ENCODE data around the gene RIT2.

RIT2 gene

DNA sequence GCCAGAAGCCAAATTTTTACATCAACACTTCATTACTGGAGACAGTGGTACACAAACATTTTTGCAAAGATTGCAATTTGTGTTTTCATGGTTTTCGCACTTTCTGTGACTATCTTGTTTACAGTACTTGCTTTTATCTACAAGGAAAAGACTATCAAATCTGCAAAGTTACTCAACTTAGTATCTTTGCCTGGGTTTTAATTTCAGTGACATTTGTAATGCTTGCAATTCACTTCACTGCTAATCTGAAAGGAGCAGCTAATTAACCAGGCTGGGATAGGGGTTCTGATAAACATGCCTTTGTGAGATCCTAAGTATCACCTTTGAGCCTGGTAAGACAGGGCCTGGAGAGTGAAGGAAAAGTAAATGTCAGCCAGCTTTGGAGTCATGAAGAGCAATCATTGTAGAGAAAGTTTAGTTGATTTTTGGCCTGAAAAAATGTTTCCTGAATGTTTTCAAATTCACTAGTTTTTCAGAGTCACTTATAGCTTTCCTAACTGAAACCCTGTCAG lies 194.2 kb downstream of the RIT2 start:
- no peak for DNase-seq

DNA sequence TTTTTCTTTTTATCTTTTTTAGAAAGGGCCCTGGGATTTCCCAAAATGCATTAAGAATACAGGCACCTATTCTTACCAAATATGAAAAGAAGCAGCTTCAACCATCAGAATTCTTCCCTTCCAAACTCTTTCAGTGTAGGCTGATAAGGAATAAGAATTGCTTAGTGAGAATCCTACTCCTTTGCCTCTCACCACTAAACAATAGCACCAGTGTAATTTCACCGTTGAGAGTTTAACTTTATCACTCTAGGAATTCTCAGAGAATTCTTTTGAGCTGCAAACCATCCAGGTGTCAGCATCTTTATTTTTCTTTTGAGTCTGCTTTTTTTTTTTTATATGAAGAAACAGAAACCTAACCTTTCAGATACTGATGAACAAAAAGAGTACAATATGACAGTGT lies 194.9 kb downstream of the RIT2 start:
- DNase-seq = no peak

DNA sequence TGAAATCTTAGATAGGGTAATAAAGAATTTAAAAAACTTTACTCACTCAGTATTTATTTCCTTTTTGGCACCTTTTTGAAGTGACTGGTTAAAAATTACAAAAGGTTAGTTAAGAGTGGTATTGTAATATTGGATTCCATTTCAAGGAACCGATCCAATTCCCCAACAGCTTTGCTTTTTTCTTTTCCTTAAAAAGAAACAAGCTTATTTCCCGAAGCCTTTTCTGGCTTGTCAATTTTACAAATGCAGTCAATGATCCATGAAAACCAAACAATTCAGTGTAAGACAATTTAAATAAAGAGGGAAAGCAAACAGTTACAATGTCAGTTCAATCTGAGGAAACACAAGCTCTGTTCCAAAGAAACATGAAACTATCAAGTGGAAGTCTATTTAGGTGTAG lies 200.2 kb downstream of the RIT2 start:
- no peak for DNase-seq

DNA sequence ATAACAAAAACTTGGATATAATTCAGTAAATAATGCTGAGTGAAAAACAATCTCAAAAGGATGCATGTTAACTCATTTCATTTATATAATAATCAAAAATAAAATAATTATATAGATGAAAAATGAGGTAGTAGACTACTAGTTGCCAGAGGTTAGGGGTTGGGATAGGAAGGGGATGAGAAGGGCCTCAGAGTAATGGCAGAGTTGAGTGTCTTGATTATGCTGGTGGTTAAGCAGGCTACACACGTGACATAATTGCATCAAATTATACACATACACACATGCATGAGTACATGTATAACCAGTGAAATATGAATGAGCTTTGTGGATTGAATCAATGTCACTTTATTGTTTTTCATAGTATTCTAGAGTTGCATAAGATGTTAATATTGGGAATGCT lies 201.0 kb downstream of the RIT2 start:
- DNase-seq = no peak

DNA sequence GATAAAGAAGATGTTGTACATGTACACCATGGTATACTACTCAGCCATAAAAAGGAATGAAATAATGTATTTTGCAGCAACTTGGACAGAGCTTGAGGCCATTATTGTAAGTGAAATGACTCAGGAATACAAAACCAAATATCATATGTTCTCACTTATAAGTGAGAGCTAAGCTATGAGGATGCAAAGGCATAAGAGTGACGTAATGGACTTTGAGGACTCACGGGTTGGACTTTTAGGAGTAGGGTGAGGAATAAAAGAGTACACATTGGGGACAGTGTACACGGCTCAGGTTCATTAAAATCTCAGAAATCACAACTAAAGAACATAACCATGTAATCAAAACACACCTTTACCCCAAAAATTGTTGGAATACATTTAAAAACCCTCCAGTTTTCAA lies 206.4 kb downstream of the RIT2 start:
- DNase-seq = no peak

DNA sequence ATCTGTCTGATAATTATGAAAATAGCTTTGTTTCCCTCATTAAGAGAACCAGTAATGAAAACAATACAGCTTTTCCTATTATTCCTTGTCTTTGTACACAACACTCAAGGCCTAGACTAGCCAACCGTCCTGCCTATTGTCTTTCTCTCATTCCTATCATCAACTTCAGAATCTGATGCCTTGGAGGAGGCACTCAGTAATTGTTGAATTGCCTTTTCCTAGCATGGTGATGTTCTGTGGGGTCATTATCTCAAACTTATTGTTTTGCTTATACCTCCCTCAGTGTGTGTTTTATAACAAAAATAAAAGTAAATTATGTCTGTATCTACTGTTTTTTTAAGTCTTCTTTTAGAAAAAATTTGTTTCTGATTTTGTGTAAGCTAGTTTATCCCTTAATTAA lies 208.7 kb downstream of the RIT2 start:
- DNase-seq = no peak

DNA sequence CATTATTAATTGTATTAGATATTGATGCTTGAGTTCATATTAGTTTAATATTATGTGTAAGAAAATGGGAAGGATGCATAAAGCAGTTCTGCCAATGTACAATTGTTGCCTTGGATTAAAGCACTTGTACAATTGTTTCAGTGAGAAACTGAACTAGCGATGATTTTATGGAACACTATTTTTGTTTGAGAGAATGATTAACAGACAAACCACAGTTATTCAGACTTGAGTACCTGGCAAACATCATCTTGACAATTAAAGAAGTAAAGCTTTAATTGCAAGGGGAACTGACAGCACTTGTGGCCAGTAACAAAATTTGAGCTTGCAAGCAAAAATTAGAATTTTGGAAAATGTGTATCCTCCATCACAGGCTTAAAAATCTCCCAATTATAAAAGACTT lies 214.3 kb downstream of the RIT2 start:
- no peak for DNase-seq

DNA sequence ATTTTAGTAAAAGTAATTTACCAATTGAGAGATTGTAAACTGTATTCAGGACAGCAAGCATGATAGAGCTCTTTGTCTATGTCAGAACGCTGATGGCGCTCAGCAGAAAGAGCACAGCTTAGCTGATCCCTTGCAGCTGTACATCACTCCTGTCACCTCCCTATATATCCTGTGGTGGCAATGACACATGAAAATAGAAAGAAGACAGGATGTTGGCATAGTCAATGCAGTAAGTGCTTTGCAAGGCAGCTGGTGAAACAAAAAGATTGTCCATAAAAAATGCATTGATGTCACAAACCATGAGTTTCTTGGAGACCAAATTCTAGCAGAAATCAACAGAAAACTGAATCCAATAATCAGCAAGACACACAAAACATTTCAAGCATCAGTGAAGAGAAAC lies 221.5 kb downstream of the RIT2 start:
- DNase-seq = no peak

DNA sequence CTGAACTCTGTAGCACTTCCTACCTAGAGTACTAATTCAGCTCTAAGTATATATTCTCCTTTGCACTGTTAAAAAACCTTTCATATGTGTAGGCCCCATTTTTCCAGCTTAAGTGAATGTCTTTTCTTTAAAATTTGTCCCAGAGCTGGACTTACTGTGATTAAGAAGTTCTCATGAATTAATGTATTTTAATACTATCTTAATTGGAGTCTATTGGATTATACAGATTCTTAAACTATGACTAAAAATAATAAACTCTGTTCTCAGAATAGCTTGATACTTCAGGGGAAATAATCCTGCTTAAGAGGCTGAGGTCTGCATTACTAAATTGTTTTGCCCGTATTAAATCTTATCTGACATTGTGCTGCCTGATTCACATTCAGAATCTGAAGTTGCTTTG lies 223.3 kb downstream of the RIT2 start:
- no peak for DNase-seq

DNA sequence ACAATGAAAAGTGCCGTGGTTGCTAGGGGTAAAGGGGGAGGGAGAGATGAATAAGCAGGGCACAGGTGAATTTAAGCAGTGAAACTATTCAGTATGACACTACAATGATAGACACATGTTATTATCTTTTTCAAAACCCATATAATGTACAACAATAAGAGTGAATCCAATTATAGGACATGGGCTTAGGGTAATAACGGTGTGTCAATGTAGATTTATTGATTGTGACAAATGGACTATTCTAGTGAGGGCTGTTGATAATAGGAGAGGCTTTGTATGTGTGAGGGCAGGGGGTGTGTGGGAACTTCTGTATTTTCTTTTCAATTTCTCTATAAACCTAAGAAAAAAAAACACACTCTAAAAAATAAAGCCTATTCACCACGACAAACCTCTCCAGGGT lies 223.8 kb downstream of the RIT2 start:
- DNase-seq = no peak

DNA sequence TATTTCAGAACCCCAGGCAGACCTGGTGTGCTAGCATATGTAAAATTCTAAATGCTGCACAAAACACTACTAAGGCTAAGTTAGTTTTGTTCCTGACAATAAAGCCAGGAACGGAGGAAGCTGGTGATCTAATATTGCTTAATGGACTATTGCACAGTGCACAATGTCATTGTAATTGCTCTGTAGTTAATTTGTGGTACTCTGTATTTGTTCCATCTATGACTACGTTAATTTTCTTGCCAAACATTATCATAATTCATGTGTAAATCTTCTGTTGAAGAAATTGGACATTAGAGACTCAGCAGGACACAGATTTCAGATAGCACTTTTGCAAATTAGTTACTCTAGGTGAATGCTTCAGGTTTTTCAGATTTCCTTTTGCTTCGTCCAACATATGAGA lies 232.3 kb downstream of the RIT2 start:
- no peak for DNase-seq

DNA sequence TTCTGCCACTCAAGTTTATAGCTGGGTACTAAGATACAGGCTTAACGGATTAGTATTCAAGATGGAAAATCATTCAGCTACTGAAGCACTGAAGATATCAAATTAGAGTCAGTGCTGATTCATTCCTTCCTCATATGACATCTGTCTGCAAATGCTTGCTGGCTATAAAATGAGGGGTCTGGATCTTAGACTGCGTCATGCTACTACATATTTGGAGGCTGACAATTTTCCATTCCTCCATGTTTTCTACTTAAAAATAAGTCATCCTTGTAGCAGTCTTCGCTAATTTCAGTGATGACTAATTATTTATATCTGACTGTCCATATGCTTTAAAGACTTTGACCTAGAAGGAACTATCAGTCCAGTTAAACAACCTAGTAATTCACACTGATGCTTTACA lies 233.4 kb downstream of the RIT2 start:
- no peak for DNase-seq

DNA sequence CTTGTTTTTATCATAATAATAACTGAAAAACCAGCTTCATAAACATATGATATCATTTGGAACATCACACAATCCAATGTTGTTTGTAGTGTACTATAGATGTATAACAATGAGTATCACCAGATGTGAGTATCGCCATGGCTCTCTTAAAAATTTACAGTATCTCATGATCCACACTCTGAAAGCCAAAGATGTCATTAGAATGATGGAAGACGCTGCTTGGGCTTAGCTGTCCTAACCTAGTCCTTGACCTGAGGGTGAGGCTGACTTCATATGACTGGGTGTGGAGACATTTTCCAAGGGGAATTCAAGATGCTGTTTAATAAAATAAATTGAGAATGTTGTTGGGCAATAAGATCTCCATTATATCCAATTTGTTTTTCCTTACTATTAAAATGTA lies 242.6 kb downstream of the RIT2 start:
- no peak for DNase-seq

DNA sequence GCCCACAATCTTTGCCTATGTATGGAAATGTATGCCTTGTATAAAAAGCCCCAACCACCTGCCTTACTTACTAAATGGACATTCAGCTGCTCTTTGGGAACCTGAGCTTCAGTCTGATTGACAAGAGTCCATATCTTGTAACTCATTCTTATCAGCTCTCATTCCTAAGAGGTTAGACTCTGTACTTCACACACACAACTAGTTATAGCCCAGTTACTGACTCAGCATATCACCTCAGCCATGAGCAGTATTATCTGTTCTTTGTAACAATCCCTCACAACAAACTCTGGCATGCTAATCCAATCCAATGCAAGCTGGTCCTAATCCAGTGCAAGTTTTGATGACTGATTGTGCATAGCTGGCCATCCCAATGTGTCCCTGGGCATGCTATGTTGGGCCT lies 250.6 kb downstream of the RIT2 start:
- DNase-seq = no peak

DNA sequence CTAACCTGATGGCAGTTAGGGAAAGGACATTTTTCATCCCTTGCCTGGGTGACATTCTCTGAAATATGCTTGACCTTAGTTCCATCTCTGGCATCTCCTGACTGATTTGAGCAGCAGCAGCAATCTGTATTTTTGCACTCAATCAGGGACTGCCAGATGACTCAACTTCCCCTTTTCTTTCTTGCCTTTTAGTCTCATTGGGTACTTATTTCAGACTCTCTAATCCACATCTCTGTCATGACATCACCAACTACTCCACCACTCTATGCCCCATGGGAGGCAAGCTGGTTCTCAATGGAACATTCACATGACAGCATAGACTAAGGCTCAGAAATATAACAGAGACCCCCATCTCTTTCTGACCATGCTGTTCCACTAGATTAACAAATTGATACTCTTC lies 254.2 kb downstream of the RIT2 start:
- no peak for DNase-seq

DNA sequence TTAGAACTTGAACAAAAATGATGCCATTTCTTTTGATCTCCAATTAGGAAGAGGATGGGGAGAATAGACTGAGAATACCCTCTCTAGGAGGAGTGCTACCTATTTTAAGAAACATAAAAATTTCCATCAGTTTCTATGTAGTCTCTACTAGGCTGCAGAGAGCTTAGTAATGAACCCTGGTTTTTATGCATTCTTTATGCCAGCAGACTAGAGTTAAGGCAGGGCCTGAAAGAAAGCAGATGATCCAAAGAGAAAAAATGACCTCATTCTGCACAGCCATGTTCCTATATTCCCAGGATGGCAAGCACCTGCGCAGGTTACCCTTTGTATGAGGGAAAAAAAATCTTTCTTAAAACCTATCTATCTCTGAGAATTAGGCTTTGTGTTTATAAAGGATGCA lies 254.9 kb downstream of the RIT2 start:
- no peak for DNase-seq

DNA sequence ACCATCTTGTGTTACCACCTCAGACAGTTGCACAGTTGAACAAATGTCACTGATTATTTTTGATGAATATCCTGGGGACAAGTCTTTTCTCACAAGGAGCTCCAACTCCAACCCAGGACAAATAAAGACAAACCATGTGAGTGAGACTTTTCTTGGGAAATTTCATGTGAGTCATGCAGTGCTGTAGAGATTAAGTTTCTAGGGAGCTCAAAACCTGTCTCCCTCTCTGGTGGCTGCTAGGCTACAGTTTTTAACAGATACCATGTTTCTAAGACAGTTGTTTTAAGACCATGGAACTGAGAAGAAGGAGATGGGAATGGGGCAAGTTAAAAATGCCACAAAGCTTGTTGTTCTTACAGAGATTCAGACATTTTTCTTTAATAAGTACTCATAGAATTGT lies 255.5 kb downstream of the RIT2 start:
- DNase-seq = no peak

DNA sequence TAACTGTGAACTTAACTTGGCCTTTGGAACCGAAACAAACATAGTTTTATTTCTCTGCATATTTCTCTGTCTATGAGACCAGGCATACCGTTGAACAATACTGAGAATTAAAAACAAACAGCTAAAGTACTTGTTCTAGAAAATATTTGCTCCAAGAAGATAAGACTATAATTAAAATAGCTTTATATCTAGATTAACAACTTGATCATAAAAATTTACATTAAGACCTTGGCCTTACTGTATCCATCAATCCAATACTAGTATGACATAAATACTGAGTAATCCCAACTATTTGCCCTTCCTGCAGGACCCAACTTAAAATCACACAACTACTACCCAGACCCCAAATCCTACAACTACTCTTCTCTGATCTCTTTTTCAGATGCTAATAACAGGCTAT lies 260.9 kb downstream of the RIT2 start:
- DNase-seq = no peak

DNA sequence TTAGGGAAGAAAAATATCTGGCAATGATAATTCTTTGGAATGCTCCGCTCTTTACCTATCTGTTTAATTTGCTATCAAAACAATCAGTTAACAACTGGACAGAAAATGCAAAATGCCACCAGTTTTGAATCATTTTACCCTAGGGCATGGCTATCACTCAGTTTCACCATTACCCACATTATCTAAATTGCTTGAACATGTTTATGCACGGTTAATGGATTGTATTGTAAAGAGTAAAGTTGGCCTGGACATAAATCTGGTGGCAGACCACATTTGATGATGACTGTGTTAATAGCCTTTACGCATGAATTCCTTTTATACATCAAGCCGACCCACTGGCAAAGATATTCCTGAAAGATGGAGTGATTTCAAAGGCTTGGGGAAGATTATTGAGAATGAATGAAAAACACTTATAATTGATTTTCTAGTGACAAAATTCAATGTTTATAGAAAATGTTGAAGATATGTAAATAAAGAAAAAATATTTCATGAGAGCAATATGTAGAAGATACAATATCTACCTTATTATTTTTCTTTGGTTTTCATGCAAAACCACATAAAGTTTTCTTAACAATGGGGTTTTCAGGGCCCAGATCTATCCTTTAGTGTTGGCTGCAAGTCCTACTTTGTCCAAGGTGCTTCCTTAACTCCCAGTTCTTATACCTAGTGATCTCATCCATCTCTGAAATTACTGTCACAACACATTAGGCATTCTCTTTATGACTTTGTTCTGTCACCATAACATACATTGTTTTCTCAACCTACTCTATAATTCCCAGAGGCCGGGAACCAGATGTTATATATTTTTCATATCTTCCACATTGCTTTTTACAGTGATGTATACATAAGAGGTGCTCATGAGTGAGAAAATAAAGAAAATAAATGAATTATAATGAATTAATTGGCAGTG lies 265.1 kb downstream of the RIT2 start:
- DNase-seq = no peak

DNA sequence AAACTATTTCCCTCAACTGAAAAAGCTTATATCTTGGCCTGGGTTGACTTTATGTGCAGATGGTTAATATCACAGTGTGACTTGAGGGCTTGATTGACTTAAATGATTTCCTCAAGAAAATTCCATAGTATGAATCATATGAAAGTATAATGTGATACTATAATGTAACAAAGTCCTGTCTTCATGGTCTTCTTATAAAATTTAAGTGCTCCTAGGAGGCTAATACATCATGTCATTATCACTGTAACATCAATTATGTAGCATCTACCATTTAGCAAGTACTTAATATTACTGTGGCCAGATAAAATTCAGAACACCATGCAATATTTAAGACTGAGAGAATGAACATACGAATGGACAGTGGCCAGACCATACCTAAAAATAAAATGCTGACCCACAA lies 276.1 kb downstream of the RIT2 start:
- DNase-seq = no peak

DNA sequence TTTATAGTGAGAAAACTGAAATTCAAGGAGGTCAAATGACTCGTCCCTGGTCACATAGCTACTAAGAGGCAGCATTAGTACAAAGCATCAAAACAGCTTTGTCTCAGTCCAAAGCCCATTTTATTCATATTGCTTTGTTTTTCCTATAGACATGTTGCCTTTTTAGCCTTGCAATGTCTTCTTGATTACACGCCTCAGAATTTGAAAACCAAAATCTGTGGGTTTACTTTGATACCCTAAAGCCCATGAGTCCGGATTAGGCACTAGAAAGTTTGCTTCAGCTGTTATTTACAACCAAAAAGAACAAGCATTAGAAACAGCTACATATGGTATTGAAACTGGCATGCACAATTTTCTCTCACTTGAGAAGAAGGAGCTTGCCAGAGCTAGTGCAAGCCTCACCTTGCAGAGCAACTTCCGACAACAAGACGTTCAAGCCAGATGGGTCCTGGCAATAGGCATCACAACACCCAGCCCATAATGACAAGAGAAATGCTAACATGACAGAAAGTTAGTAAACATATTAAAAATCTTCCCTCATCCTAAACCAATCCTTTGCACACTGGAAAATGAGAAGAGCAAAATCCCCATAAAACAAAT lies 276.8 kb downstream of the RIT2 start:
- no peak for DNase-seq

DNA sequence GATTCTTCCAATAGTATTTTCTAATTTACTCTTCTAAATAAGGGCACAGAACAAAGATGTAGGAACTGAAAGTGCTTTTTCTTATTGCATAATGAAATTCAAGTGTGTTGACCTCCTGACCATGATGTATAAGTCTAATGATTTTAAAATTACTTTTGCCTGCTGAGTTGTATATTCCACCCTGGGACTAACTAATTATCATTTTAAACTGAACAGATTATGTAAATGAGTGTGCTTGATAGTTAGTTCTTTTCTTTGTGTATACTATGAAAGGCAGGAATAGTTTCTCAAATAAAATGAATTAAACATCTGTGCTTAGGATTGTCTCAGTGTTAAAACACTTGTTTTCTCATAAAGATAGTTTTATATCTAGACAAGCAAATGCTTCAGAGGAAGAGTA lies 284.5 kb downstream of the RIT2 start:
- DNase-seq = no peak

DNA sequence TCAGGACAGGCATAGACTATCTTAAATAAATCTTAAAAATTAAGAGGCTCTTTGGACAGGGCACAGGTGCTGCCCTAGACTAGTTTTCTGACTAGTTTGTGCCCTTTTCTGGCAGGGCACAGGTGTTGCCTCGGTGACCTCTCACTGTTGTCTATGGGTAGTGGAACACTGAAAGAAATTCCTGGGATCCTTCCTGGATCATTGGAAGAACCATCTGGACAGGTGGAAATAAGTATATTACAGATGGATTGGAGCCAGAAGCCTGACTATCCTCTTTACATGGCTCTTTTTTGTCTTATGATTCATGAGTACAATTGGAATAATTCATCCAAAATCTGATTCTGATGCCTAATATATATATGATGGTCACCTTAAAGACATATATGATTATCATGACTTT lies 286.6 kb downstream of the RIT2 start:
- DNase-seq = no peak

DNA sequence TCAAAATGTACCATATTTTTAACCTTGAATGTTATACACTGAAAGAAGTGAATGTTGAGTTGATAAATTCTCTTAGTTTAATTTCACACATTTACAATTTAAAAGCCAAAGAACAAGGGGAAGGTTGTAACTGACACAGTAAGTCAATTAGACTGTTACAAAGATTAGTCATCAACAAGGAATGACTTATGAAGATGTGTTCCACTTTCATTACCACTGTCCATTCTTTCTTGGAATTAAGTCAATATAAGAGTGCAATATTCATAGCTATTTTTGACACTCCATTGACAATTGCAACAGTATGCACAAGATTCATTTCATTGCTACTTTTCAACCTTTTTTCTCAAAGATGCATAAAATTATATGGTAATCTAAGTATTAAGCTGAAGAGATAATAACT lies 291.3 kb downstream of the RIT2 start:
- no peak for DNase-seq

DNA sequence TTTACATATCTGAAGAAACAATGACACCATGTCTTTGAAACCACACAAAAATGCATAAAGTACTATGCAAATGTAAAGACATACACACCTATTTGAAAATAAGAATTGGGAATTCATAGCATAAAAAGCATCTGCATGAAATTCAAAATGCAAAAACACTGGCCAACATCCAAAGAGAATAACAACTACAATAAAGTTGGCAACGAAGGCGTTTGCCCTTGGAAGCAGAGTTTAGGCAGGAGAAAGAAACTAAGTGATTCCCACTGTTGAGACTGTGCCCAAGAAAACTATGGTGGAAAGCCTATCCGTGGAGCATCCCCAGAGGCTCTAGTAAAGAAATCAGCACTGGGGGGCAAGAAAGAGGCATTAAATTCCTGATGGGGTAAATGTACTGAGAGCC lies 292.8 kb downstream of the RIT2 start:
- no peak for DNase-seq
